Fibroblast of villous mesenchyme (primary cell): Measurements from ENCODE around the gene ARAP1. TPM values are rescaled to one million over a fixed set of nuclear protein-coding genes. Genes with fewer than 3 reads are reported as not detected.

Experiments
- DNase-seq: peaks from one replicate; pipeline ENCODE4 v3.0.0-alpha.2; 2010; ENCODE audit warnings: low read depth
- H3K4me3 ChIP-seq: 2 replicates; pipeline ENCODE4 v1.5.1; 2011; ENCODE audit warnings: low read depth, mild to moderate bottlenecking, low read length
- CTCF ChIP-seq: IDR thresholded peaks from 2 replicates; pipeline ENCODE4 v1.5.1; 2012; ENCODE audit warnings: low read depth, mild to moderate bottlenecking, low read length; ENCODE audit not compliant: insufficient read depth
- total RNA-seq: library from RNA; depleted of rRNA; stranded (reverse); fragments of >200 nt; gene quantifications from 2 replicates; pipeline ENCODE4 v1.2.3, GENCODE V29; 2012

Gene ARAP1
- total RNA-seq, 1 donor, result 73.0 TPM

GRCh38 chr11:72773291-72773690, 21.1 kb upstream of the ARAP1 start:
- H3K4me3 ChIP-seq, result no peak overlapping the region
- TF ChIP-seq CTCF, result no peak
- peak; percentile 83 for DNase-seq

GRCh38 chr11:72772059-72772458, 19.9 kb upstream of the ARAP1 start:
- DNase-seq, result no peak

GRCh38 chr11:72771507-72771906, 19.3 kb upstream of the ARAP1 start:
- DNase-seq, result peak; percentile 35
- no peak for TF ChIP-seq CTCF
- no peak overlapping the region for H3K4me3 ChIP-seq

More at GRCh38 chr11:72772059-72772458, 19.9 kb upstream of the ARAP1 start:
- TF ChIP-seq CTCF, result no peak
- H3K4me3 ChIP-seq, result no peak overlapping the region

DNA sequence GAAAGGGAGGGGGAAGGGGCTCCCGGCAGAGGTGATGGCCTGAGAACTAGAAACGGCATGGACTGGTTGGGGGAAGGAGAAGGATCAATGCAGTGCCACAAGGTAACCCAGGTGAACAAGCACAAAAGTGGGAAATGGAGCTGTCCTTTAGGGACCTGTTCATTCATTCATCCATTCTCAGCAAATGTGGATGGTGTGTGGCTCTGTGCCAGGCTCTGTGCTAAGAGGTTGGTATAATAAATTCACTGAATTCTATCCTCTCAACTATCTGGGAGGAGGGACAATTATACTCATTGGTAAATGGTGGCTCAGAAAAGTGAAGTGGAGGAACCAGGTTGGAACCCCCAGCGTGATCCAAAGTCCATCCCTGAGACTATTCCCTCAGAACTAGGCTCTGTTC, 18.6 kb upstream of the ARAP1 start:
- no peak overlapping the region for H3K4me3 ChIP-seq
- DNase-seq, result no peak
- no peak for TF ChIP-seq CTCF

GRCh38 chr11:72769680-72770079, 17.5 kb upstream of the ARAP1 start:
- DNase-seq, result no peak
- no peak for TF ChIP-seq CTCF
- H3K4me3 ChIP-seq, result no peak overlapping the region

- no peak overlapping the region for H3K4me3 ChIP-seq
- DNase-seq, result no peak
These were observed 16.4 kb upstream of the ARAP1 start for GRCh38 chr11:72768581-72768980.

More at GRCh38 chr11:72768581-72768980, 16.4 kb upstream of the ARAP1 start:
- TF ChIP-seq CTCF, result no peak
